BJ (cell line): ENCODE results near the gene STK24. TPM values are rescaled to one million over a fixed set of nuclear protein-coding genes. Genes with fewer than 3 reads are reported as not detected.
"Not testable (repeated sequence)": the region's sequence is repeated elsewhere in the genome, so short reads cannot be mapped to it uniquely, and the experiment has no call there.

Experiments used
- CTCF ChIA-PET: fragments of 350-600 bp; formaldehyde crosslinking; extraction: SDS; loops from one replicate; lab custom pipeline; 2021; ENCODE audit warnings: antibody characterized with exemption, inconsistent platforms; lab: Yijun Ruan, JAX
- POLR2A ChIA-PET: fragments of 300-600 bp; sonication (Branson Sonifier 250); formaldehyde crosslinking; extraction: SDS; loops from one replicate; lab custom pipeline; 2021; ENCODE audit warnings: antibody characterized with exemption; lab: Charles Lee
- DNase-seq: peaks from one replicate; pipeline ENCODE4 v3.0.0-alpha.2; 2011; ENCODE audit warnings: low read depth
- H3K27me3 ChIP-seq: 2 replicates; pipeline ENCODE4 v1.6.0; 2011; ENCODE audit warnings: low read length; ENCODE audit not compliant: control insufficient read depth, insufficient read depth
- H3K36me3 ChIP-seq: 2 replicates; pipeline ENCODE4 v1.5.1; 2011; ENCODE audit warnings: low read length; ENCODE audit not compliant: control insufficient read depth, insufficient read depth
- H3K4me3 ChIP-seq: 2 replicates; pipeline ENCODE4 v1.5.1; 2011; ENCODE audit warnings: low read depth, mild to moderate bottlenecking, control low read depth, low read length
- polyA plus RNA-seq: library from polyadenylated mRNA; depleted of rRNA; stranded (reverse); fragments of >200 nt; gene quantifications from 2 replicates; pipeline ENCODE4 v1.2.3, GENCODE V29; 2011
- TF ChIP-seq, protein P1 (sequence below): IDR thresholded peaks from 2 replicates; pipeline ENCODE4 v1.5.1; 2011; ENCODE audit warnings: low read depth, mild to moderate bottlenecking, control low read depth, inconsistent platforms, low read length, moderate library complexity; ENCODE audit not compliant: insufficient read depth

STK24 gene
- polyA plus RNA-seq, 1 experiment, result 32.8 TPM

DNA sequence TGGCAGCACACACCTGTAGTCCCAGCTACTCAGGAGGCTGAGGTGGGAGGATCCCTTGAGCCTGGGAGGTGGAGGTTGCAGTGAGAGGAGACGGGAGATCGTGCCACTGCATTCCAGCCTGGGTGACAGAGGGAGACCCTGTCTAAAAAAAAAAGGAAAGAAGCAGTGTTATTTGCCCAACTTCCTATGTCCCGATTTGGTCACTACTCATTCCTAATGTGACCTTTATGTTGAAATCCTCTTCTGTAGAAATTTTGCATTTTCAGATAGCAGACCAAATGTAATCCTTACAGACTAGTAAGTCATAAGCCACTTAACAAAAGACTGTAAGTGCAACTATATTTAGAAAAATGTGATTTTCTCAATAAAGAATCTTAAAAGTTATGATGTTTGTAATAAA lies 18.2 kb upstream of the STK24 start:
- ChIA-PET POLR2A (no interaction called here), CTCF (interaction anchor here (1.6 kb wide), 1 partner anchor 12 kb away, joined by 3 read pairs; no protein-coding TSS in a partner anchor)
- Histone ChIP-seq H3K36me3 (no peaks in the 10 kb centered on the region), H3K27me3 (no peaks in the 10 kb centered on the region; the same call in 1 of the 2 replicates), H3K4me3 (no peak overlapping the region)
- TF ChIP-seq, protein P1, sequence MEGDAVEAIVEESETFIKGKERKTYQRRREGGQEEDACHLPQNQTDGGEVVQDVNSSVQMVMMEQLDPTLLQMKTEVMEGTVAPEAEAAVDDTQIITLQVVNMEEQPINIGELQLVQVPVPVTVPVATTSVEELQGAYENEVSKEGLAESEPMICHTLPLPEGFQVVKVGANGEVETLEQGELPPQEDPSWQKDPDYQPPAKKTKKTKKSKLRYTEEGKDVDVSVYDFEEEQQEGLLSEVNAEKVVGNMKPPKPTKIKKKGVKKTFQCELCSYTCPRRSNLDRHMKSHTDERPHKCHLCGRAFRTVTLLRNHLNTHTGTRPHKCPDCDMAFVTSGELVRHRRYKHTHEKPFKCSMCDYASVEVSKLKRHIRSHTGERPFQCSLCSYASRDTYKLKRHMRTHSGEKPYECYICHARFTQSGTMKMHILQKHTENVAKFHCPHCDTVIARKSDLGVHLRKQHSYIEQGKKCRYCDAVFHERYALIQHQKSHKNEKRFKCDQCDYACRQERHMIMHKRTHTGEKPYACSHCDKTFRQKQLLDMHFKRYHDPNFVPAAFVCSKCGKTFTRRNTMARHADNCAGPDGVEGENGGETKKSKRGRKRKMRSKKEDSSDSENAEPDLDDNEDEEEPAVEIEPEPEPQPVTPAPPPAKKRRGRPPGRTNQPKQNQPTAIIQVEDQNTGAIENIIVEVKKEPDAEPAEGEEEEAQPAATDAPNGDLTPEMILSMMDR, result no peak
- DNase-seq, result no peak

DNA sequence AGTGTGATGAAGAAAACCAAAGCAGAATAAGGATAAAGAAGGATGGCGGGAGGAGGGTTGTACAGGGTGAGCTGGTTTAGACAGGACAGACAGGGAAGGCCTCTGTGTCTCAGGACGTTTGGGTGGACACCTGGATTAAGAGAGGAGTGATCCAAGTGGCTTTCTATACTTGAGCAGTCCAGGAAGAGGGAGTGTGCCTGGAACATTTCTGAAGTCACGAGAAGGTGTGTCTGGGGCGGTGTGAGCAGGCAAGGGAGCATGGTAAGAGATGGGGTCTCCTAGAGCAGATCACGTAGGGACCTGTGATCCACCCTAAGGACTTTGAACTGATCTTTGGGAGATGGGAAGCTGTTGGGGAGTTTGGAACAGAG lies 15.4 kb upstream of the STK24 start:
- ChIA-PET POLR2A (no interaction called here), CTCF (no interaction called here)

DNA sequence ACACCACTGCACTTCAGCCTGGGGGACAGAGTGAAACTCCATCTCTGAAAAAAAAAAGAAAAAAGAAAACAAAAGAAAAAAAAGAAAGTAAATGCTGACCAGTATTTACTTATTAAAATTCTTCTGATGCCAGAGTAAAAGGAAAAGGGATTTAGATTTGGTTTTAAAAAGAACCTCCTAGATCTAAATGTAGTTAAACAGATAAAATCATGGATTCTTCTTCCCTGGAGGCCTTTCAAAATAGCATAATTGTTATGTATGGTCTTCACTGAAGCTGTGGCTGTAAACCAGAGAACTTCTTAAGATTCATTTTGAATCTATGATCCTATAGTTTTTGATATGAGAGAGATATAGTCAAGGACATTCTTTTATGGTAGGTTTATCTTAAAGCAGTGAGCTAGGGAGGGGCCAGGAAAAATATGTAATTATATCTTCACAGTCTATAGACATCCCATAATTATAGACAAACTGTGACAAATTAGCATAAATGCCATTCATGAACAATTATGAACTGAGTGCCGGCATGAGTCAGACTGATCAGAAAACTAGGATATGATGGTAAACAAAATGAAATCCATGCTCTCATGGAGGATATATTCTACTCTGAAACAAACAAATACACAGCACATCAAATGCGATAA lies 14.9 kb upstream of the STK24 start:
- no peaks in the 10 kb centered on the region for H3K36me3 ChIP-seq
- TF ChIP-seq, protein P1, result no peak
- H3K4me3 ChIP-seq, result no peak overlapping the region
- POLR2A ChIA-PET, result no interaction called here
- CTCF ChIA-PET, result no interaction called here
- H3K27me3 ChIP-seq, result no peaks in the 10 kb centered on the region
- no peak for DNase-seq

More for the DNA sequence above, 15.4 kb upstream of the STK24 start:
- Histone ChIP-seq H3K27me3 (no peaks in the 10 kb centered on the region), H3K36me3 (no peaks in the 10 kb centered on the region), H3K4me3 (no peak overlapping the region)
- no peak for DNase-seq
- TF ChIP-seq, protein P1, result no peak

DNA sequence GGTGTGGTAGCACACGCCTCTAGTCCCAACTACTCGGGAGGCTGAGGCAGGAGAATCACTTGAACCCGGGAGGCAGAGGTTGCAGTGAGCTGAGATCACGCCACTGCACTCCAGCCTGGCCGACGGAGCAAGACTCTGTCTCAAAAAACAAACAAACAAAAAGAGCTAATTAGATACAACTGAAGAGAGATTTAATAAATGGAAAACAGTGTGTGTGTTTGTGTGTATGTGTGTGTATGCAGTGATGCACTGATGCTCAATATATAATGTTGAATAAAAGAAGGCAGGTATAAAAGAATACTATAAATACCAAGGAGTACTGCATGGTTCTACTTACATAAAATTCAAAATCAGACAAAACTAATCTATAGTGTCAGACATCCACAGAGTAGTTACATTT lies 13.6 kb upstream of the STK24 start:
- H3K4me3 ChIP-seq, POLR2A ChIA-PET, CTCF ChIA-PET, H3K27me3 ChIP-seq, H3K36me3 ChIP-seq, DNase-seq: not testable (repeated sequence)

DNA sequence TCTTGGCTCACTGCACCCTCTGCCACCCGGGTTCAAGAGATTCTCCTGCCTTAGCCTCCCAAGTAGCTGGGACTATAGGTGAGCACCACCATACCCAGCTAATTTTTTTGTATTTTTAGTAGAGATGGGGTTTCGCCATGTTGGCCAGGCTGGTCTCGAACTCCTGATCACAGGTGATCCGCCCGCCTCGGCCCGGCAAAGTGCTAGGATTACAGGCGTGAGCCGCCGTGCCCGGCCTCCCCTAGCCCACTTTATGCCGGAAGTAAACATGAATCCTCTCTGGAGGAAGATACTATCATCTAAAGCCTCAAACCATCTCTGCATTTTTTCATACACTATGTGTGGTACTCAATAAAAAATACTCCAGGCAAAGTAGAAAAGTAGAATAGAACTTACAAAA lies 12.6 kb upstream of the STK24 start:
- DNase-seq, H3K36me3 ChIP-seq, POLR2A ChIA-PET, H3K4me3 ChIP-seq, H3K27me3 ChIP-seq: not testable (repeated sequence)
- CTCF ChIA-PET, result interaction anchor here (1.3 kb wide), 1 partner anchor 10 kb away, joined by 3 read pairs; no protein-coding TSS in a partner anchor

DNA sequence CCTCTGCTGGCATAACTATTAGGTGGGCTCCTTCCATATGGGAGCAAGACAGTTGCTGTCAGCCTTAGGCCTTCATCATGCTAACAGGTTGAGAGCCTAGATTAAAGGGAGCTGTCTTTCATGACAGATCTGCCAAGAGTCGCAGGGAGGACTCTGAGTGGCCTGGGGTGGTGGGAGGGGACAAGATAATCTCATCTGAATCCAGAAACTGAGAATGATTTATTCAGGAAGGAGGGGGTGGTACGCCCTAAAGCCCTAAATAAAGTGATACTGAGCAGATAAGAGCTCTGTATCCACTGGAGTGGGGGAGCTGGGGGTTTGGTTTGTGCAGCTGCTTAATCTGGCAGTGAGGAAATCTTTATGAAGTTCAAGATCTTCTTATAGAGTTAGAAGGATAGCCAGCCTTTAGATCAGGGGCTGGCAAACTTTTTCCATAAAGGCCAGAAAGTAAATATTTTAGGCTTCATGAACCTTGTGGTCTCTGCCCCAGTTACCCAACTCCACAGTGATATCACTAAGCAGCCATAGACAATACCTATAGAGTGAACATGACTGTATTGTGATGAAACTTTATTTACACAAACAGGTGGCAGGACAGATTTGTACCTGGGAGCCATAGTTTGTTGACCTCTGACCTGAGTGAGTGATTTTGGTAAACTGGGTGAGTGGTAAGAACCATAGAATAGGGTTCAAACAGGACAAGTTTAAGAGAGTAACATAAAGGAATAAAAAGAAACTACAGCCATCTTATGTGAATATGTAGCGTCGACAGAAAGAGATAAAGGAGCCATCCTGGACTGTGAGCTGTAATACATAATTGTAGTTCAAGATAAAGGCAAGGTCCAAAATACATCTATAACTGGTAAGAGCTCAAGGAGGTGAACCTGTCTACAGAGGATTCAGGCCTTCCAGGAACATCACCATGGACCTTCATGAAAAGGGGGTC lies 9.8 kb upstream of the STK24 start:
- DNase-seq, result no peak
- Histone ChIP-seq H3K36me3 (no peaks in the 10 kb centered on the region), H3K4me3 (no peak overlapping the region), H3K27me3 (no peaks in the 10 kb centered on the region)
- ChIA-PET CTCF (interaction anchor here (0.9 to 1.2 kb wide), 2 partner anchors 12 to 183 kb away, joined by 3 read pairs; no protein-coding TSS in a partner anchor), POLR2A (interaction anchor here (0.6 kb wide), 1 partner anchor 51 kb away, joined by 3 read pairs; no protein-coding TSS in a partner anchor)
- TF ChIP-seq, protein P1, result no peak
